WTC11 (cell line): ENCODE measurements around the gene HPCAL1. TPM values are rescaled to one million over a fixed set of nuclear protein-coding genes. Genes with fewer than 3 reads are reported as not detected.

Source experiments
- ATAC-seq: fragments of 200-7000 bp; cut with Tn5 transposase; 2 replicates; pipeline ENCODE4 v1.10.0; 2021; ENCODE audit warnings: mild to moderate bottlenecking, moderate library complexity
- CTCF ChIA-PET: fragments of 300-600 bp; sonication (Branson Sonifier 250); formaldehyde crosslinking; loops from one replicate; lab custom pipeline; 2021; ENCODE audit warnings: antibody characterized with exemption; lab: Charles Lee
- POLR2A ChIA-PET: fragments of 350-600 bp; sonication (Branson Sonifier 250); formaldehyde crosslinking; loops from one replicate; lab custom pipeline; 2021; ENCODE audit warnings: antibody characterized with exemption; lab: Charles Lee
- DNase-seq: peaks from one replicate; pipeline ENCODE4 v3.0.0; 2021; ENCODE audit warnings: low spot score
- H3K27ac Mint-ChIP-seq: 2 replicates; pipeline ENCODE4 v1.8.0; 2021; ENCODE audit warnings: mixed read lengths
- H3K27me3 Mint-ChIP-seq: 2 replicates; pipeline ENCODE4 v1.8.0; 2021; ENCODE audit warnings: low read depth, mild to moderate bottlenecking, moderate library complexity, mixed read lengths
- H3K36me3 Mint-ChIP-seq: 2 replicates; pipeline ENCODE4 v1.8.0; 2021; ENCODE audit warnings: mixed read lengths
- H3K4me1 Mint-ChIP-seq: 2 replicates; pipeline ENCODE4 v1.8.0; 2022; ENCODE audit warnings: mixed read lengths
- H3K4me3 Mint-ChIP-seq: 2 replicates; pipeline ENCODE4 v1.8.0; 2021; ENCODE audit warnings: mild to moderate bottlenecking, moderate library complexity, mixed read lengths
- H3K9me3 Mint-ChIP-seq: 2 replicates; pipeline ENCODE4 v1.8.0; 2021; ENCODE audit warnings: mixed read lengths
- ARID4B ChIP-seq: sonication (generic); formaldehyde crosslinking; IDR thresholded peaks from 2 replicates; pipeline ENCODE4 v1.8.0; 2023; ENCODE audit warnings: missing genetic modification reagents, mild to moderate bottlenecking, borderline replicate concordance
- ATF2 ChIP-seq: sonication (generic); formaldehyde crosslinking; IDR thresholded peaks from 2 replicates; pipeline ENCODE4 v1.8.1; 2022; ENCODE audit warnings: low read depth, missing genetic modification reagents, borderline replicate concordance
- ATF6 ChIP-seq: sonication (generic); formaldehyde crosslinking; IDR thresholded peaks from 2 replicates; pipeline ENCODE4 v1.8.1; 2023; ENCODE audit warnings: mild to moderate bottlenecking, missing genetic modification reagents
- E2F1 ChIP-seq: sonication (generic); formaldehyde crosslinking; IDR thresholded peaks from 2 replicates; pipeline ENCODE4 v1.8.0; 2022; ENCODE audit warnings: mild to moderate bottlenecking, missing genetic modification reagents
- ELF4 ChIP-seq: sonication (generic); formaldehyde crosslinking; IDR thresholded peaks from 2 replicates; pipeline ENCODE4 v1.8.1; 2022; ENCODE audit warnings: low read depth, mild to moderate bottlenecking, moderate library complexity, missing genetic modification reagents
- ETV6 ChIP-seq: sonication (generic); formaldehyde crosslinking; IDR thresholded peaks from 2 replicates; pipeline ENCODE4 v1.8.1; 2022; ENCODE audit warnings: mild to moderate bottlenecking, missing genetic modification reagents
- FOXJ3 ChIP-seq: sonication (generic); formaldehyde crosslinking; IDR thresholded peaks from 2 replicates; pipeline ENCODE4 v1.9.0; 2021; ENCODE audit warnings: missing genetic modification reagents, mild to moderate bottlenecking, borderline replicate concordance
- GRHL2 ChIP-seq: fragments of 250-450 bp; sonication (Bioruptor Pico); IDR thresholded peaks from 2 replicates; pipeline ENCODE4 v1.8.0; 2022; ENCODE audit warnings: mild to moderate bottlenecking, moderate library complexity; ENCODE audit not compliant: insufficient replicate concordance, severe bottlenecking
- IRF1 ChIP-seq: sonication (generic); formaldehyde crosslinking; IDR thresholded peaks from 2 replicates; pipeline ENCODE4 v1.8.0; 2023; ENCODE audit warnings: missing genetic modification reagents
- KAT7 ChIP-seq: sonication (generic); formaldehyde crosslinking; IDR thresholded peaks from 2 replicates; pipeline ENCODE4 v1.8.1; 2023; ENCODE audit warnings: missing genetic modification reagents, mild to moderate bottlenecking, borderline replicate concordance
- MXD4 ChIP-seq: fragments of 250-450 bp; sonication (Bioruptor Pico); IDR thresholded peaks from 2 replicates; pipeline ENCODE4 v1.8.0; 2021; ENCODE audit warnings: mild to moderate bottlenecking, moderate library complexity, borderline replicate concordance
- PRRX2 ChIP-seq: fragments of 250-450 bp; sonication (Bioruptor Pico); IDR thresholded peaks from 2 replicates; pipeline ENCODE4 v1.8.0; 2021; ENCODE audit warnings: mild to moderate bottlenecking
- SMAD4 ChIP-seq: sonication (generic); formaldehyde crosslinking; IDR thresholded peaks from 2 replicates; pipeline ENCODE4 v1.8.0; 2022; ENCODE audit warnings: mild to moderate bottlenecking, missing genetic modification reagents
- TCF7 ChIP-seq: sonication (generic); formaldehyde crosslinking; IDR thresholded peaks from 2 replicates; pipeline ENCODE4 v1.8.0; 2022; ENCODE audit warnings: mild to moderate bottlenecking, low read depth, missing genetic modification reagents, moderate library complexity
- TEAD4 ChIP-seq: sonication (generic); formaldehyde crosslinking; IDR thresholded peaks from 2 replicates; pipeline ENCODE4 v1.8.0; 2022; ENCODE audit warnings: mild to moderate bottlenecking, missing genetic modification reagents
- ZBTB21 ChIP-seq: sonication (generic); formaldehyde crosslinking; IDR thresholded peaks from 2 replicates; pipeline ENCODE4 v1.8.1; 2023; ENCODE audit warnings: mild to moderate bottlenecking, missing genetic modification reagents, borderline replicate concordance
- ZBTB43 ChIP-seq: sonication (generic); formaldehyde crosslinking; IDR thresholded peaks from 2 replicates; pipeline ENCODE4 v1.8.1; 2023; ENCODE audit warnings: mild to moderate bottlenecking, missing genetic modification reagents
- ZNF121 ChIP-seq: sonication (generic); formaldehyde crosslinking; IDR thresholded peaks from 2 replicates; pipeline ENCODE4 v1.8.0; 2023; ENCODE audit warnings: missing genetic modification reagents
- ZNF232 ChIP-seq: sonication (generic); formaldehyde crosslinking; IDR thresholded peaks from 2 replicates; pipeline ENCODE4 v1.8.0; 2022; ENCODE audit warnings: mild to moderate bottlenecking, missing genetic modification reagents
- ZNF281 ChIP-seq: sonication (generic); formaldehyde crosslinking; IDR thresholded peaks from 2 replicates; pipeline ENCODE4 v1.8.0; 2023; ENCODE audit warnings: mild to moderate bottlenecking, missing genetic modification reagents
- total RNA-seq: library from RNA; stranded (reverse); gene quantifications from 3 replicates; pipeline ENCODE4 v1.2.3, GENCODE V29; 2021
- TF ChIP-seq, protein P1 (sequence below): sonication (generic); formaldehyde crosslinking; IDR thresholded peaks from 2 replicates; pipeline ENCODE4 v1.8.0; 2022; ENCODE audit warnings: mild to moderate bottlenecking, missing genetic modification reagents

Gene HPCAL1
- total RNA-seq, 1 experiment from 2014 or later: 11.8 TPM

DNA sequence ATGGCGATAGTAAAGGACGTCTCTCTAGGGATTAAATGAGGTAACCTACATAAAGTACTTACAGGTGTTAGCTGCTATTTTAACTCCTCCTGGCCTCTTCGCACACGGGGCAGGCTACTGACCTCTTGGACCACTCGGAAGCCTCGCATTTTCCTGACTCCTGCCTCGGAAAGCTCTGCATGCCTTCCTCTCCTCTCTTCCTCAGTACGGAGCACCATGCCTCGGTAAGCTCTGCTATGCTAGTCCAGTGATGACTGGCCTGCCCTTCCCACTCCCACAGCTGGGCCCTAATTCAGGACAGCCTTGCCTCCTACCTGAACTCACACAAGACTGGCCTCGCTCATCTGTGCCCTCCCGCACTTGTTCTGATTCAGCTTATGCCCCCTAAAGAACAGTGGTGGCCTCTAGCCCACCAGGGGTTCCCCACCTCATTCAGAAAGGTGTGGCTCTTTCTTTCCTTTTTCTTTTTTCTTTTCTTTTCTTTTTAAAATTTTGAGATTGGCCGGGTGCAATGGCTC lies 22.7 kb upstream of the HPCAL1 start:
- CTCF ChIA-PET: interaction anchor here (0.6 to 1.6 kb wide), 5 partner anchors 10 to 155 kb away, joined by 3 to 6 read pairs (median 3); no protein-coding TSS in a partner anchor
- H3K4me3 Mint-ChIP-seq: no peak overlapping the region
- DNase-seq (no peak), ATAC-seq (no peak)
- POLR2A ChIA-PET: no interaction called here
- H3K9me3 Mint-ChIP-seq: no peaks in the 10 kb centered on the region; the same call in 1 of the 2 replicates
- H3K27ac Mint-ChIP-seq: no peak overlapping the region
- no peaks in the 10 kb centered on the region for H3K36me3 Mint-ChIP-seq
- TF ChIP-seq, protein P1, sequence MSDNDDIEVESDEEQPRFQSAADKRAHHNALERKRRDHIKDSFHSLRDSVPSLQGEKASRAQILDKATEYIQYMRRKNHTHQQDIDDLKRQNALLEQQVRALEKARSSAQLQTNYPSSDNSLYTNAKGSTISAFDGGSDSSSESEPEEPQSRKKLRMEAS (CRISPR knock-in tag): no peak
- TF ChIP-seq GRHL2 (CRISPR knock-in tag): no peak
- TF ChIP-seq ATF6 (CRISPR knock-in tag): no peak
- no peak for TF ChIP-seq KAT7 (CRISPR knock-in tag)
- TF ChIP-seq ZNF121 (CRISPR knock-in tag): no peak
- no peak for TF ChIP-seq IRF1
- no peak for TF ChIP-seq ARID4B (CRISPR knock-in tag)
- no peak for TF ChIP-seq TCF7 (CRISPR knock-in tag)
- no peak for TF ChIP-seq TEAD4 (CRISPR knock-in tag)
- no peak for TF ChIP-seq SMAD4 (CRISPR knock-in tag)
- TF ChIP-seq ATF2: no peak
- no peak for TF ChIP-seq PRRX2
- no peak for TF ChIP-seq FOXJ3 (CRISPR knock-in tag)
- no peak for TF ChIP-seq MXD4 (CRISPR knock-in tag)
- H3K27me3 Mint-ChIP-seq: no peaks in the 10 kb centered on the region
- H3K4me1 Mint-ChIP-seq: peaks cover 2% of the 10 kb centered on the region

DNA sequence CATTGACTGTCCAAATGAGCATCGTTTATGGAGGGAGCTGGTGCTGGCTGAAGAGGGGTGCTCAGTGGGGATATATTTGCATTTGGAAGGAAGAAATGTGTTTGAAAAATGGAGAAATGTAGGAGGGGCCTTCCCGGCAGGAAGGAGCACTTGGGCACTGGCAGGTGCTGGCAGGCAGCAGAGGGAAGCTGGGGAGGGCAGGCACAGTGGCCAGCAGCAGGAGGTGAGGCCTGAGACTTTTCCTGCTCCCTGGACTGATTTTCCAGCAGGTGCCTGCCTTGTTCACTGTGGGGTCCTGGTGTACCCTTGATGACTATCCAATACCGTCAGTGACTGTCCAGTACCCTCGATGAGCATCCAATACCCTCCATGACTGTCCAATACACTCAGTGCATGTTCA lies 20.8 kb upstream of the HPCAL1 start:
- POLR2A ChIA-PET: no interaction called here
- CTCF ChIA-PET: no interaction called here
- no peak overlapping the region for H3K27ac Mint-ChIP-seq
- TF ChIP-seq, protein P1 (CRISPR knock-in tag): no peak
- TF ChIP-seq ZBTB43 (CRISPR knock-in tag) (no peak), ZNF232 (CRISPR knock-in tag) (no peak), ZNF281 (CRISPR knock-in tag) (no peak), ELF4 (no peak), E2F1 (CRISPR knock-in tag) (no peak), ETV6 (no peak), ZBTB21 (no peak)

More for the DNA sequence above, 20.8 kb upstream of the HPCAL1 start:
- Mint-ChIP-seq H3K36me3 (no peaks in the 10 kb centered on the region), H3K9me3 (no peaks in the 10 kb centered on the region; the same call in 1 of the 2 replicates), H3K27me3 (no peaks in the 10 kb centered on the region), H3K4me3 (no peak overlapping the region), H3K4me1 (peaks cover 8% of the 10 kb centered on the region)
- no peak for DNase-seq
- ATAC-seq: no peak
